ENCODE results near the gene NENF. TPM values are rescaled to one million over a fixed set of nuclear protein-coding genes. Genes with fewer than 3 reads are reported as not detected.
A peak's percentile ranks its signal among the peaks of the same experiment; 100 is the strongest.

Gene NENF
- total RNA-seq, 1 experiment from 2014 or later, result 51.0 TPM

- peaks cover 6% of the 10 kb centered on the region for H3K36me3 ChIP-seq (ENCODE audit: insufficient read depth, low read length, poor library complexity, severe bottlenecking)
- TF ChIP-seq CTCF (conservative IDR thresholded peaks at IDR 0.05; ENCODE audit: low read depth, low read length), result no peak
- no peak for TF ChIP-seq EZH2 (IDR thresholded peaks at IDR 0.05; ENCODE audit: borderline replicate concordance, low read depth, low read length, poor library complexity, severe bottlenecking)
- intact Hi-C loops (cut with micrococcal nuclease; ENCODE audit: unreplicated experiment), result no loop called here
- no peaks in the 10 kb centered on the region for H3K27me3 ChIP-seq (replicated peaks; ENCODE audit: insufficient read depth, low read depth, low read length, poor library complexity)
- no peaks in the 10 kb centered on the region for H3K9me3 ChIP-seq (ENCODE audit: low read depth, low read length, poor library complexity, severe bottlenecking)
- DNase-seq (ENCODE audit: low spot score), result no peak
- BruUV-seq (replicated peaks), result no TSS peak
- H3K27ac ChIP-seq (ENCODE audit: low read depth, low read length, poor library complexity, severe bottlenecking), result peak overlapping the region; percentile 45
- ChIA-PET CTCF (no interaction called here), POLR2A (ENCODE audit: low non-redundant PET) (no interaction called here)
- H3K4me3 ChIP-seq (ENCODE audit: low read depth, low read length, poor library complexity, severe bottlenecking), result peak overlapping the region; percentile 80
- peaks cover 11% of the 10 kb centered on the region for H3K4me1 ChIP-seq (ENCODE audit: insufficient read depth, low read length, poor library complexity, severe bottlenecking)
Measured at GRCh38 chr1:212415107-212415841, 17.4 kb upstream of the NENF start.

GRCh38 chr1:212421165-212421564 is 11.6 kb upstream of the NENF start:
- CTCF ChIA-PET, result no interaction called here
- H3K27me3 ChIP-seq (replicated peaks; ENCODE audit: insufficient read depth, low read depth, low read length, poor library complexity), result no peaks in the 10 kb centered on the region
- H3K27ac ChIP-seq (ENCODE audit: low read depth, low read length, poor library complexity, severe bottlenecking), result no peak overlapping the region
- H3K4me1 ChIP-seq (ENCODE audit: insufficient read depth, low read length, poor library complexity, severe bottlenecking), result no peaks in the 10 kb centered on the region
- no peaks in the 10 kb centered on the region for H3K36me3 ChIP-seq (ENCODE audit: insufficient read depth, low read length, poor library complexity, severe bottlenecking)
- H3K4me3 ChIP-seq (ENCODE audit: low read depth, low read length, poor library complexity, severe bottlenecking), result no peak overlapping the region
- intact Hi-C loops (cut with micrococcal nuclease; ENCODE audit: unreplicated experiment), result no loop called here
- BruUV-seq (replicated peaks), result no TSS peak
- TF ChIP-seq CTCF (conservative IDR thresholded peaks at IDR 0.05; ENCODE audit: low read depth, low read length) (no peak), EZH2 (IDR thresholded peaks at IDR 0.05; ENCODE audit: borderline replicate concordance, low read depth, low read length, poor library complexity, severe bottlenecking) (no peak)
- POLR2A ChIA-PET (ENCODE audit: low non-redundant PET), result no interaction called here
- no peaks in the 10 kb centered on the region for H3K9me3 ChIP-seq (ENCODE audit: low read depth, low read length, poor library complexity, severe bottlenecking)
- DNase-seq (ENCODE audit: low spot score), result no peak

- intact Hi-C loops (cut with micrococcal nuclease; ENCODE audit: unreplicated experiment), result no loop called here
- no peaks in the 10 kb centered on the region for H3K4me1 ChIP-seq (ENCODE audit: insufficient read depth, low read length, poor library complexity, severe bottlenecking)
- POLR2A ChIA-PET (ENCODE audit: low non-redundant PET), result no interaction called here
- H3K27me3 ChIP-seq (replicated peaks; ENCODE audit: insufficient read depth, low read depth, low read length, poor library complexity), result no peaks in the 10 kb centered on the region
- TF ChIP-seq CTCF (conservative IDR thresholded peaks at IDR 0.05; ENCODE audit: low read depth, low read length) (no peak), EZH2 (IDR thresholded peaks at IDR 0.05; ENCODE audit: borderline replicate concordance, low read depth, low read length, poor library complexity, severe bottlenecking) (no peak)
- DNase-seq (ENCODE audit: low spot score), result no peak
- H3K36me3 ChIP-seq (ENCODE audit: insufficient read depth, low read length, poor library complexity, severe bottlenecking), result no peaks in the 10 kb centered on the region
- CTCF ChIA-PET, result no interaction called here
- BruUV-seq (replicated peaks), result no TSS peak
- H3K4me3 ChIP-seq (ENCODE audit: low read depth, low read length, poor library complexity, severe bottlenecking), result no peak overlapping the region
- H3K9me3 ChIP-seq (ENCODE audit: low read depth, low read length, poor library complexity, severe bottlenecking), result no peaks in the 10 kb centered on the region
- H3K27ac ChIP-seq (ENCODE audit: low read depth, low read length, poor library complexity, severe bottlenecking), result no peak overlapping the region
Measured at GRCh38 chr1:212423879-212424278, 8.8 kb upstream of the NENF start.
